HCT116 (cell line): ENCODE data around the gene OBP2B. TPM values are rescaled to one million over a fixed set of nuclear protein-coding genes. Genes with fewer than 3 reads are reported as not detected.
A peak's percentile ranks its signal among the peaks of the same experiment; 100 is the strongest.

ENCODE experiments used
- ATAC-seq: fragments of 200-7000 bp; cut with Tn5 transposase; 2 replicates; pipeline ENCODE4 v1.9.1; 2020; ENCODE audit warnings: mild to moderate bottlenecking, moderate library complexity
- BruUV-seq: library from RNA; stranded (reverse); fragments of 400-500 nt; replicated peaks from 2 replicates; lab custom pipeline; 2021; lab: Mats Ljungman, UMichigan
- CTCF ChIA-PET: fragments of 300-600 bp; sonication (Branson Sonifier 250); formaldehyde crosslinking; loops from one replicate; lab custom pipeline; 2021; ENCODE audit warnings: antibody characterized with exemption; lab: Charles Lee
- POLR2A ChIA-PET: fragments of 300-600, 350-600 bp; sonication (Branson Sonifier 250); formaldehyde crosslinking; loops from one replicate; lab custom pipeline; 2021; ENCODE audit warnings: antibody characterized with exemption; lab: Charles Lee
- RAD21 ChIA-PET, 2 experiments: fragments of 300-600 bp; sonication (Branson Sonifier 250); formaldehyde crosslinking; loops; one replicate each; lab custom pipeline; 2023; ENCODE audit warnings: low total read pairs in 2 of 2; ENCODE audit not compliant: uncharacterized antibody in 2 of 2, unreplicated experiment in 2 of 2, low non-redundant PET in 1 of 2; lab: Charles Lee
- DNase-seq: peaks from one replicate; pipeline ENCODE4 v3.0.0-alpha.2; 2010; ENCODE audit warnings: low read depth, low spot score
- H2AFZ ChIP-seq: fragments of 200-600 bp; shearing (Covaris generic), sonication (generic); 2 replicates; pipeline ENCODE4 v1.6.1; 2017; ENCODE audit warnings: low read depth, mixed run types, mixed read lengths, antibody characterized with exemption, low read length; ENCODE audit not compliant: poor library complexity, severe bottlenecking
- H3K27ac ChIP-seq: 2 replicates; pipeline ENCODE4 v1.5.1; 2012; ENCODE audit warnings: low read depth, low read length
- H3K27me3 ChIP-seq: fragments of 200-600 bp; sonication (generic); 2 replicates; pipeline ENCODE4 v1.6.1; 2016; ENCODE audit warnings: mixed run types, low read length, mixed read lengths; ENCODE audit not compliant: insufficient read depth
- H3K36me3 ChIP-seq, 2 experiments: fragments of 200-500 bp in 1 of 2; fragments of 200-600 bp in 1 of 2; sonication (Bioruptor generic) in 1 of 2; sonication (generic) in 1 of 2; 2 replicates each; pipeline versions ENCODE4 v1.5.1 to v1.6.1; 2014 to 2016; ENCODE audit warnings: low read length in 2 of 2, inconsistent platforms in 1 of 2, mixed read lengths in 1 of 2, mixed run types in 1 of 2; ENCODE audit not compliant: insufficient read depth in 2 of 2, control insufficient read depth in 1 of 2
- H3K4me1 ChIP-seq, 2 experiments: fragments of 200-600 bp in 1 of 2; sonication (generic) in 1 of 2; 2 replicates each; pipeline versions ENCODE4 v1.5.1 to v1.6.1; 2012 to 2017; ENCODE audit warnings: low read length in 2 of 2, inconsistent platforms in 1 of 2, mild to moderate bottlenecking in 1 of 2, mixed read lengths in 1 of 2, mixed run types in 1 of 2, moderate library complexity in 1 of 2; ENCODE audit not compliant: insufficient read depth in 2 of 2, control insufficient read depth in 1 of 2
- H3K4me2 ChIP-seq: fragments of 200-600 bp; sonication (generic); 2 replicates; pipeline ENCODE4 v1.6.1; 2017; ENCODE audit warnings: mixed run types, low read length, mixed read lengths
- H3K4me3 ChIP-seq, 2 experiments: fragments of 200-600 bp in 1 of 2; sonication (generic) in 1 of 2; replicated peaks in 1 of 2; 2 replicates each; pipeline ENCODE4 v1.5.1; 2011 to 2016; ENCODE audit warnings: low read length in 2 of 2, control low read depth in 1 of 2, low read depth in 1 of 2, mild to moderate bottlenecking in 1 of 2, mixed read lengths in 1 of 2, mixed run types in 1 of 2
- H3K79me2 ChIP-seq: fragments of 200-600 bp; sonication (generic); 2 replicates; pipeline ENCODE4 v1.6.1; 2017; ENCODE audit warnings: mild to moderate bottlenecking, mixed run types, low read length, moderate library complexity, mixed read lengths; ENCODE audit not compliant: insufficient read depth
- H3K9ac ChIP-seq: fragments of 200-600 bp; sonication (generic); 2 replicates; pipeline ENCODE4 v1.6.1; 2016; ENCODE audit warnings: low read length, mixed read lengths
- H3K9me2 ChIP-seq: fragments of 200-600 bp; sonication (generic), shearing (Covaris generic); 2 replicates; pipeline ENCODE4 v1.6.1; 2017; ENCODE audit warnings: mixed run types, mild to moderate bottlenecking, moderate library complexity; ENCODE audit not compliant: insufficient read depth
- H3K9me3 ChIP-seq, 2 experiments: fragments of 200-500 bp in 1 of 2; fragments of 200-600 bp in 1 of 2; sonication (Bioruptor generic) in 1 of 2; sonication (generic) in 1 of 2; 2 replicates each; pipeline ENCODE4 v1.6.1; 2014 to 2017; ENCODE audit warnings: low read length in 2 of 2, mixed read lengths in 2 of 2, inconsistent platforms in 1 of 2, low read depth in 1 of 2, mild to moderate bottlenecking in 1 of 2, mixed run types in 1 of 2, moderate library complexity in 1 of 2; ENCODE audit not compliant: control insufficient read depth in 1 of 2, insufficient read depth in 1 of 2
- H4K20me1 ChIP-seq: fragments of 200-600 bp; sonication (generic), shearing (Covaris generic); 2 replicates; pipeline ENCODE4 v1.6.1; 2017; ENCODE audit warnings: mixed run types, mild to moderate bottlenecking, moderate library complexity; ENCODE audit not compliant: insufficient read depth
- EGR1 ChIP-seq: IDR thresholded peaks from 2 replicates; pipeline ENCODE4 v1.6.1; 2012; ENCODE audit warnings: low read depth
- EZH2 ChIP-seq: fragments of 200-600 bp; sonication (generic); IDR thresholded peaks from 2 replicates; pipeline ENCODE4 v1.6.1; 2017; ENCODE audit warnings: antibody characterized with exemption, mixed run types
- POLR2A ChIP-seq: IDR thresholded peaks from 2 replicates; pipeline ENCODE4 v1.7.0; 2011; ENCODE audit warnings: borderline replicate concordance; ENCODE audit not compliant: insufficient read depth, insufficient read length; ENCODE audit errors: extremely low read depth
- POLR2AphosphoS5 ChIP-seq: IDR thresholded peaks from 2 replicates; pipeline ENCODE4 v1.6.1; 2011; ENCODE audit warnings: mild to moderate bottlenecking, low read depth, low read length, moderate library complexity
- SIN3A ChIP-seq: IDR thresholded peaks from 2 replicates; pipeline ENCODE4 v1.6.1; 2012; ENCODE audit warnings: low read depth
- SP1 ChIP-seq: IDR thresholded peaks from 2 replicates; pipeline ENCODE4 v1.6.1; 2012; ENCODE audit warnings: low read depth
- TCF7L2 ChIP-seq: IDR thresholded peaks from 2 replicates; pipeline ENCODE4 v1.7.0; 2011; ENCODE audit warnings: borderline replicate concordance, inconsistent platforms; ENCODE audit not compliant: insufficient read depth, insufficient read length; ENCODE audit errors: extremely low read depth
- YY1 ChIP-seq: IDR thresholded peaks from 2 replicates; pipeline ENCODE4 v1.6.1; 2011; ENCODE audit warnings: low read length, low read depth, moderate library complexity, mild to moderate bottlenecking; ENCODE audit not compliant: insufficient replicate concordance; ENCODE audit errors: extremely low read depth
- intact Hi-C: fragments of 100-400 bp; cut with micrococcal nuclease; formaldehyde crosslinking; loops from 2 replicates; pipeline ENCODE4 v1.10.0; 2022
- total RNA-seq: library from RNA; stranded (reverse); gene quantifications from one replicate; pipeline ENCODE4 v1.2.1, GENCODE V29; 2021; ENCODE audit not compliant: unreplicated experiment
- TF ChIP-seq, protein P1 (sequence below): IDR thresholded peaks from 2 replicates; pipeline ENCODE4 v1.6.1; 2012
- TF ChIP-seq, protein P2 (sequence below): IDR thresholded peaks from 2 replicates; pipeline ENCODE4 v1.6.1; 2012; ENCODE audit warnings: low read depth
- TF ChIP-seq, protein P3 (sequence below): IDR thresholded peaks from 2 replicates; pipeline ENCODE4 v1.6.1; 2012
- TF ChIP-seq, protein P4 (sequence below): IDR thresholded peaks from 2 replicates; pipeline ENCODE4 v1.6.1; 2011; ENCODE audit warnings: mild to moderate bottlenecking, low read length, moderate library complexity; ENCODE audit not compliant: insufficient replicate concordance; ENCODE audit errors: extremely low read depth

Gene OBP2B
- total RNA-seq, 1 experiment from 2014 or later = not detected

DNA sequence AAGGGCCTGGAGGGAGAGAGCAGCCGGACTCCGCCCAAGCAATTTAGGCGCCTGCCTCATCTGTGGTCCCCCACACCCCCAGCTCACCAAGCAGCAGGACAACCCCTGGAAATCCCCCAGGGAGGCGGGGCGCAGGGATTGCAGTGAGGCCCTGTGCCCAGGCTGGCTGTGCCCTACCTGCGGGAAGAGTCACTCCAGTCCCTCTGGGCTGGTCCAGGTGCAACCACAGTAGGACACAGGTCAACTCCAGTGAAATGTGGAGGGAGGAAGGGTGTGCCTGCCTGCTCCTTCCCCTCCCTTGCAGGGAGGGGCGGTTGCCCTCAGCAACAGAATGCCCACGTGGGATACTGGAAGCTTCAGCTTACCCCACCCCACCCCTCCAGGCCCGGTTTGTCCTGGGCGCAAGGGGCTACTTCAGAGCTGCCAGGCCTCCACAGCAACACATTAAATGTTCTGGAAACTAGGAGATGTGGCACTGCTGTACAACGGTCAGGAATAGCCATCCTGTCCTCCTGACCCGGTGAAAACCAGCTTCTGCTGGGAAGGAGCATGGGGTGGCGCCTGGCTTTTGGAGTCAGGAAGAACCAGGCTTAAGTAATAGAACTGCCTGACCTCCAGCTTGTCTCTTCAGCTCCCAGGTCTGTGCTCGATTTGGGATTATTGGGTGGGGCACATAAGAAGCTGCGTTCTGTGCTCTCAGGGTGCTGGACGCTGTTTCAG is 43.4 kb upstream of the OBP2B start:
- no TSS peak for BruUV-seq
- no peaks in the 10 kb centered on the region for H3K9me3 ChIP-seq
- peaks cover 31 to 36% of the 10 kb centered on the region in 2 experiments for H3K4me1 ChIP-seq
- H3K4me3 ChIP-seq = peak overlapping the region; percentile 25 to 35
- CTCF ChIA-PET = interaction anchor here (1.3 kb wide), 1 partner anchor 14 kb away, joined by 5 read pairs; no protein-coding TSS in a partner anchor
- H3K36me3 ChIP-seq = no peaks in the 10 kb centered on the region
- peak overlapping the region; percentile 24 for H3K9ac ChIP-seq
- H4K20me1 ChIP-seq = no peaks in the 10 kb centered on the region
- no peaks in the 10 kb centered on the region for H3K27me3 ChIP-seq
- no peaks in the 10 kb centered on the region for H3K79me2 ChIP-seq
- peak; percentile 33; the same call in 1 of the 2 replicates for TF ChIP-seq POLR2AphosphoS5
- TF ChIP-seq, protein P1, sequence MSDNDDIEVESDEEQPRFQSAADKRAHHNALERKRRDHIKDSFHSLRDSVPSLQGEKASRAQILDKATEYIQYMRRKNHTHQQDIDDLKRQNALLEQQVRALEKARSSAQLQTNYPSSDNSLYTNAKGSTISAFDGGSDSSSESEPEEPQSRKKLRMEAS = peak; percentile 28; the same call in 1 of the 2 replicates
- peak; percentile 33; the same call in 1 of the 2 replicates for TF ChIP-seq SP1
- no peak for TF ChIP-seq EZH2
- TF ChIP-seq, all 23 proteins: peak for 3
- peak; percentile 85 for ATAC-seq
- ChIA-PET RAD21 (no interaction called here), POLR2A (no interaction called here)
- Histone ChIP-seq H3K4me2 (peak overlapping the region; percentile 72), H3K9me2 (no peaks in the 10 kb centered on the region), H2AFZ (peak overlapping the region; percentile 45), H3K27ac (peak overlapping the region; percentile 61)
- intact Hi-C loops = loop anchor here (5.0 kb wide), 1 partner anchor 75 kb away; no protein-coding TSS in a partner anchor
- DNase-seq = peak; percentile 27

DNA sequence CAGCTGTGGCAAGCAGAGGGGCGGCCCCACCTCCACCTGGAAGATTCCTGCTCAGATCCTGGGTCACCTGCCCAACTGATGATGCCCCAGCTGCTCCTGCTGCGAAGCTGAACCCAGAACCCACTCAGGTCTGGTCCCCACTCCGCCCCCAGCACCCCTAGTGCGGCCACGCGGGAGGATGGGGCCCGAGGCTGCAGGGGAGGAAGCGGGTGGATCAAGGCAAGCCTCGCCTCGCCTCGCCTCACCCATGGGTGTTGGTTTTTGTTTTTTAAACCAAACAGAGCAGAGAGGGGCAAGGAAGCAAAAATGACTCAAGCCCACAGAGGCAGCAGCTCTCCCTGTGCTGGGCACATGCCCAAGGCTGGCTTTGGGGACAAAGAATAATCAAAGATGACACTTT is 42.7 kb upstream of the OBP2B start:
- no peaks in the 10 kb centered on the region for H3K9me3 ChIP-seq
- H3K4me3 ChIP-seq = peak overlapping the region; percentile 25 to 35
- POLR2A ChIA-PET = no interaction called here
- TF ChIP-seq, protein P2, sequence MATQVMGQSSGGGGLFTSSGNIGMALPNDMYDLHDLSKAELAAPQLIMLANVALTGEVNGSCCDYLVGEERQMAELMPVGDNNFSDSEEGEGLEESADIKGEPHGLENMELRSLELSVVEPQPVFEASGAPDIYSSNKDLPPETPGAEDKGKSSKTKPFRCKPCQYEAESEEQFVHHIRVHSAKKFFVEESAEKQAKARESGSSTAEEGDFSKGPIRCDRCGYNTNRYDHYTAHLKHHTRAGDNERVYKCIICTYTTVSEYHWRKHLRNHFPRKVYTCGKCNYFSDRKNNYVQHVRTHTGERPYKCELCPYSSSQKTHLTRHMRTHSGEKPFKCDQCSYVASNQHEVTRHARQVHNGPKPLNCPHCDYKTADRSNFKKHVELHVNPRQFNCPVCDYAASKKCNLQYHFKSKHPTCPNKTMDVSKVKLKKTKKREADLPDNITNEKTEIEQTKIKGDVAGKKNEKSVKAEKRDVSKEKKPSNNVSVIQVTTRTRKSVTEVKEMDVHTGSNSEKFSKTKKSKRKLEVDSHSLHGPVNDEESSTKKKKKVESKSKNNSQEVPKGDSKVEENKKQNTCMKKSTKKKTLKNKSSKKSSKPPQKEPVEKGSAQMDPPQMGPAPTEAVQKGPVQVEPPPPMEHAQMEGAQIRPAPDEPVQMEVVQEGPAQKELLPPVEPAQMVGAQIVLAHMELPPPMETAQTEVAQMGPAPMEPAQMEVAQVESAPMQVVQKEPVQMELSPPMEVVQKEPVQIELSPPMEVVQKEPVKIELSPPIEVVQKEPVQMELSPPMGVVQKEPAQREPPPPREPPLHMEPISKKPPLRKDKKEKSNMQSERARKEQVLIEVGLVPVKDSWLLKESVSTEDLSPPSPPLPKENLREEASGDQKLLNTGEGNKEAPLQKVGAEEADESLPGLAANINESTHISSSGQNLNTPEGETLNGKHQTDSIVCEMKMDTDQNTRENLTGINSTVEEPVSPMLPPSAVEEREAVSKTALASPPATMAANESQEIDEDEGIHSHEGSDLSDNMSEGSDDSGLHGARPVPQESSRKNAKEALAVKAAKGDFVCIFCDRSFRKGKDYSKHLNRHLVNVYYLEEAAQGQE = no peak
- TF ChIP-seq, protein P3, sequence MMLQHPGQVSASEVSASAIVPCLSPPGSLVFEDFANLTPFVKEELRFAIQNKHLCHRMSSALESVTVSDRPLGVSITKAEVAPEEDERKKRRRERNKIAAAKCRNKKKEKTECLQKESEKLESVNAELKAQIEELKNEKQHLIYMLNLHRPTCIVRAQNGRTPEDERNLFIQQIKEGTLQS = no peak
- TF ChIP-seq YY1 (no peak), TCF7L2 (no peak), POLR2A (no peak), EGR1 (no peak), SIN3A (no peak)
- TF ChIP-seq, protein P4, sequence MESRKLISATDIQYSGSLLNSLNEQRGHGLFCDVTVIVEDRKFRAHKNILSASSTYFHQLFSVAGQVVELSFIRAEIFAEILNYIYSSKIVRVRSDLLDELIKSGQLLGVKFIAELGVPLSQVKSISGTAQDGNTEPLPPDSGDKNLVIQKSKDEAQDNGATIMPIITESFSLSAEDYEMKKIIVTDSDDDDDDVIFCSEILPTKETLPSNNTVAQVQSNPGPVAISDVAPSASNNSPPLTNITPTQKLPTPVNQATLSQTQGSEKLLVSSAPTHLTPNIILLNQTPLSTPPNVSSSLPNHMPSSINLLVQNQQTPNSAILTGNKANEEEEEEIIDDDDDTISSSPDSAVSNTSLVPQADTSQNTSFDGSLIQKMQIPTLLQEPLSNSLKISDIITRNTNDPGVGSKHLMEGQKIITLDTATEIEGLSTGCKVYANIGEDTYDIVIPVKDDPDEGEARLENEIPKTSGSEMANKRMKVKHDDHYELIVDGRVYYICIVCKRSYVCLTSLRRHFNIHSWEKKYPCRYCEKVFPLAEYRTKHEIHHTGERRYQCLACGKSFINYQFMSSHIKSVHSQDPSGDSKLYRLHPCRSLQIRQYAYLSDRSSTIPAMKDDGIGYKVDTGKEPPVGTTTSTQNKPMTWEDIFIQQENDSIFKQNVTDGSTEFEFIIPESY = no peak
- CTCF ChIA-PET = interaction anchor here (1.3 kb wide), 1 partner anchor 13 kb away, joined by 5 read pairs; no protein-coding TSS in a partner anchor
- RAD21 ChIA-PET = no interaction called here
- peaks cover 31 to 36% of the 10 kb centered on the region in 2 experiments for H3K4me1 ChIP-seq
- no peaks in the 10 kb centered on the region for H4K20me1 ChIP-seq
- no peaks in the 10 kb centered on the region for H3K27me3 ChIP-seq
- peak overlapping the region; percentile 24 for H3K9ac ChIP-seq
- intact Hi-C loops = loop anchor here (5.0 kb wide), 1 partner anchor 76 kb away; no protein-coding TSS in a partner anchor
- peak overlapping the region; percentile 45 for H2AFZ ChIP-seq
- DNase-seq (no peak), ATAC-seq (peak; percentile 37)
- no peaks in the 10 kb centered on the region for H3K79me2 ChIP-seq
- BruUV-seq = TSS peak; percentile 47
- peak overlapping the region; percentile 61 for H3K27ac ChIP-seq
- H3K4me2 ChIP-seq = peak overlapping the region; percentile 72
- no peaks in the 10 kb centered on the region for H3K36me3 ChIP-seq
- no peaks in the 10 kb centered on the region for H3K9me2 ChIP-seq
